Endothelial cell of umbilical vein (primary cell): ENCODE measurements around the gene MNAT1. TPM values are rescaled to one million over a fixed set of nuclear protein-coding genes. Genes with fewer than 3 reads are reported as not detected.

Experiments used
- BruUV-seq: library from RNA; stranded (reverse); fragments of 400-500 nt; replicated peaks from 2 replicates; lab custom pipeline; 2021; lab: Mats Ljungman, UMichigan
- CTCF ChIA-PET: fragments of 300-600, 350-600 bp; sonication (Branson Sonifier 250); formaldehyde crosslinking; loops from one replicate; lab custom pipeline; 2021; ENCODE audit warnings: antibody characterized with exemption, inconsistent platforms; lab: Charles Lee
- POLR2A ChIA-PET: fragments of 300-600, 350-600 bp; sonication (Branson Sonifier 250); formaldehyde crosslinking; loops from one replicate; lab custom pipeline; 2021; ENCODE audit warnings: antibody characterized with exemption, inconsistent platforms; lab: Charles Lee
- DNase-seq: peaks from one replicate; pipeline ENCODE4 v3.0.0-alpha.2; 2011; ENCODE audit warnings: low read depth, low spot score
- FAIRE-seq: peaks from 2 replicates; lab custom pipeline; 2011; peaks lifted over from hg19 to GRCh38; lab: Jason Lieb, UNC
- H2AFZ ChIP-seq: 2 replicates; pipeline ENCODE4 v1.6.0; 2012; ENCODE audit warnings: low read depth, low read length, control low read depth, inconsistent platforms
- H3K27ac ChIP-seq: 2 replicates; pipeline ENCODE4 v1.5.1; 2011; ENCODE audit warnings: low read depth, mild to moderate bottlenecking, control low read depth, low read length, moderate library complexity; ENCODE audit not compliant: insufficient read depth
- H3K27me3 ChIP-seq, 2 experiments: 2 replicates each; pipeline versions ENCODE4 v1.6.0 to v1.6.1; 2011; ENCODE audit warnings: low read length in 2 of 2, mixed read lengths in 1 of 2; ENCODE audit not compliant: control insufficient read depth in 2 of 2, insufficient read depth in 2 of 2
- H3K36me3 ChIP-seq, 2 experiments: 2 replicates in 1 of 2; 3 replicates in 1 of 2; pipeline ENCODE4 v1.5.1; 2011; ENCODE audit warnings: low read length in 2 of 2, mild to moderate bottlenecking in 1 of 2, moderate library complexity in 1 of 2; ENCODE audit not compliant: control insufficient read depth in 2 of 2, insufficient read depth in 2 of 2; ENCODE audit errors: extremely low read depth in 1 of 2
- H3K4me1 ChIP-seq: 3 replicates; pipeline ENCODE4 v1.5.1; 2011; ENCODE audit warnings: mild to moderate bottlenecking, low read length; ENCODE audit not compliant: control insufficient read depth, insufficient read depth; ENCODE audit errors: extremely low read depth
- H3K4me2 ChIP-seq: 2 replicates; pipeline ENCODE4 v1.6.1; 2011; ENCODE audit warnings: low read length, control low read depth, mixed read lengths; ENCODE audit not compliant: insufficient read depth
- H3K4me3 ChIP-seq, 3 experiments: fragments of 200-600 bp in 1 of 3; sonication (generic), shearing (Covaris generic) in 1 of 3; replicated peaks in 1 of 3; 2 replicates each; pipeline ENCODE4 v1.5.1; 2011 to 2016; ENCODE audit warnings: control low read depth in 3 of 3, low read length in 3 of 3, mild to moderate bottlenecking in 2 of 3, inconsistent platforms in 1 of 3, low read depth in 1 of 3, moderate library complexity in 1 of 3; ENCODE audit not compliant: insufficient read depth in 1 of 3
- H3K79me2 ChIP-seq: 2 replicates; pipeline ENCODE4 v1.6.0; 2012; ENCODE audit warnings: low read length, inconsistent platforms; ENCODE audit not compliant: control insufficient read depth, insufficient read depth
- H3K9ac ChIP-seq: replicated peaks from 2 replicates; pipeline ENCODE3; 2011; ENCODE audit warnings: low read length, control low read depth; ENCODE audit not compliant: insufficient read depth; ENCODE audit errors: extremely low read depth
- H3K9me1 ChIP-seq: replicated peaks from 3 replicates; pipeline ENCODE4 v1.6.0; 2011; ENCODE audit warnings: mild to moderate bottlenecking, low read length; ENCODE audit not compliant: control insufficient read depth, insufficient read depth; ENCODE audit errors: extremely low read depth
- H3K9me3 ChIP-seq: replicated peaks from 2 replicates; pipeline ENCODE4 v1.5.1; 2012; ENCODE audit warnings: low read length, inconsistent platforms; ENCODE audit not compliant: control insufficient read depth, insufficient read depth
- H4K20me1 ChIP-seq: replicated peaks from 2 replicates; pipeline ENCODE3; 2011; ENCODE audit warnings: mild to moderate bottlenecking, low read length; ENCODE audit not compliant: control insufficient read depth, insufficient read depth; ENCODE audit errors: extremely low read depth
- CTCF ChIP-seq, 2 donors: IDR thresholded peaks; 1 replicate in 1 of 2; 2 replicates in 1 of 2; pipeline ENCODE4 v1.5.1; 2011; ENCODE audit warnings: low read length in 2 of 2, mild to moderate bottlenecking in 2 of 2, moderate library complexity in 2 of 2, control low read depth in 1 of 2, inconsistent platforms in 1 of 2, low read depth in 1 of 2; ENCODE audit not compliant: insufficient read depth in 1 of 2; ENCODE audit errors: extremely low read depth in 1 of 2
- EZH2 ChIP-seq: IDR thresholded peaks from 2 replicates; pipeline ENCODE4 v1.6.1; 2012; ENCODE audit warnings: borderline replicate concordance, low read depth, mild to moderate bottlenecking, moderate library complexity, low read length, inconsistent platforms; ENCODE audit not compliant: severe bottlenecking
- FOS ChIP-seq: IDR thresholded peaks from 2 replicates; pipeline ENCODE4 v1.6.1; 2011; ENCODE audit warnings: mild to moderate bottlenecking, low read length, moderate library complexity, borderline replicate concordance; ENCODE audit not compliant: insufficient read depth
- GATA2 ChIP-seq: IDR thresholded peaks from 2 replicates; pipeline ENCODE4 v1.7.0; 2011; ENCODE audit warnings: low read depth, mild to moderate bottlenecking, moderate library complexity, mixed read lengths, low read length; ENCODE audit not compliant: insufficient read length, insufficient read depth
- JUN ChIP-seq: IDR thresholded peaks from 2 replicates; pipeline ENCODE4 v1.6.1; 2011; ENCODE audit warnings: borderline replicate concordance, low read depth; ENCODE audit not compliant: insufficient read length, insufficient read depth
- MAX ChIP-seq: IDR thresholded peaks from 2 replicates; pipeline ENCODE4 v1.6.1; 2011; ENCODE audit not compliant: insufficient read depth, insufficient read length
- MYC ChIP-seq: IDR thresholded peaks from one replicate; pipeline ENCODE4 v1.6.1; 2011; ENCODE audit warnings: mild to moderate bottlenecking, low read depth, low read length
- POLR2A ChIP-seq: IDR thresholded peaks from 2 replicates; pipeline ENCODE4 v1.6.1; 2012; ENCODE audit warnings: low read depth, mild to moderate bottlenecking, control low read depth, low read length
- POLR2AphosphoS5 ChIP-seq: IDR thresholded peaks from 2 replicates; pipeline ENCODE4 v1.6.1; 2012; ENCODE audit warnings: low read depth, mild to moderate bottlenecking, control low read depth, low read length, moderate library complexity; ENCODE audit not compliant: insufficient read depth
- dilution Hi-C: fragments of 300-500 bp; cut with MboI; formaldehyde crosslinking; loops from one replicate; pipeline ENCODE4 v1.15.0; 2019; ENCODE audit warnings: low sequenced_read_pairs; ENCODE audit not compliant: extremely low pct_ligation_motif_present
- intact Hi-C: fragments of 100-400 bp; cut with micrococcal nuclease; formaldehyde crosslinking; loops from one replicate; pipeline ENCODE4 v1.10.0; 2022
- polyA plus RNA-seq, 4 experiments: library from polyadenylated mRNA; depleted of rRNA in 3 of 4; stranded (reverse) in 3 of 4; unstranded in 1 of 4; fragments of >200 nt; gene quantifications; 2 replicates each; pipeline versions ENCODE4 v1.2.1 to v1.2.3, GENCODE V29; 2011 to 2012; ENCODE audit warnings: missing spikeins in 1 of 4
- total RNA-seq: library from RNA; stranded (reverse); gene quantifications from 2 replicates; pipeline ENCODE4 v1.2.3, GENCODE V29; 2021

Gene MNAT1
- total and polyA plus RNA-seq, 2 donors (not counting 3 experiments of a cell fraction or from before 2014, with no cell fraction given) = 35.7 to 55.7 TPM

- dilution Hi-C loops = no loop called here
- Histone ChIP-seq H2AFZ (no peak overlapping the region), H3K9ac (no peak overlapping the region)
Measured at GRCh38 chr14:60705100-60705499, 29.5 kb upstream of the MNAT1 start.

More at GRCh38 chr14:60705100-60705499, 29.5 kb upstream of the MNAT1 start:
- intact Hi-C loops = no loop called here
- H4K20me1 ChIP-seq = no peaks in the 10 kb centered on the region
- no peaks in the 10 kb centered on the region for H3K36me3 ChIP-seq
- no peaks in the 10 kb centered on the region for H3K4me1 ChIP-seq
- no peaks in the 10 kb centered on the region for H3K79me2 ChIP-seq
- POLR2A ChIA-PET = no interaction called here
- no peak overlapping the region for H3K4me2 ChIP-seq
- no peaks in the 10 kb centered on the region for H3K9me3 ChIP-seq
- no peaks in the 10 kb centered on the region for H3K27me3 ChIP-seq
- no peak for DNase-seq
- no peak overlapping the region for H3K27ac ChIP-seq
- BruUV-seq = no TSS peak
- no peak overlapping the region for H3K4me3 ChIP-seq
- TF ChIP-seq MAX = no peak
- no peak for TF ChIP-seq FOS
- no peak for TF ChIP-seq EZH2
- TF ChIP-seq JUN = no peak
- TF ChIP-seq POLR2A = no peak
- no peak for TF ChIP-seq CTCF (IDR thresholded peaks at IDR 0.05; ENCODE audit: extremely low read depth in 1 of 2, insufficient read depth in 1 of 2, low read depth in 1 of 2, low read length in 2 of 2)
- TF ChIP-seq MYC = no peak
- TF ChIP-seq GATA2 = no peak
- no peak for TF ChIP-seq POLR2AphosphoS5
- CTCF ChIA-PET = interaction anchor here (0.7 to 1.2 kb wide), 3 partner anchors 8 to 333 kb away, joined by 3 read pairs; no protein-coding TSS in a partner anchor
- FAIRE-seq = no peak
- no peaks in the 10 kb centered on the region for H3K9me1 ChIP-seq
